Measurements from ENCODE around the gene POLR2B. TPM values are rescaled to one million over a fixed set of nuclear protein-coding genes. Genes with fewer than 3 reads are reported as not detected.

Gene POLR2B
- total RNA-seq, 1 donor from 2014 or later, result 23.4 TPM

DNA sequence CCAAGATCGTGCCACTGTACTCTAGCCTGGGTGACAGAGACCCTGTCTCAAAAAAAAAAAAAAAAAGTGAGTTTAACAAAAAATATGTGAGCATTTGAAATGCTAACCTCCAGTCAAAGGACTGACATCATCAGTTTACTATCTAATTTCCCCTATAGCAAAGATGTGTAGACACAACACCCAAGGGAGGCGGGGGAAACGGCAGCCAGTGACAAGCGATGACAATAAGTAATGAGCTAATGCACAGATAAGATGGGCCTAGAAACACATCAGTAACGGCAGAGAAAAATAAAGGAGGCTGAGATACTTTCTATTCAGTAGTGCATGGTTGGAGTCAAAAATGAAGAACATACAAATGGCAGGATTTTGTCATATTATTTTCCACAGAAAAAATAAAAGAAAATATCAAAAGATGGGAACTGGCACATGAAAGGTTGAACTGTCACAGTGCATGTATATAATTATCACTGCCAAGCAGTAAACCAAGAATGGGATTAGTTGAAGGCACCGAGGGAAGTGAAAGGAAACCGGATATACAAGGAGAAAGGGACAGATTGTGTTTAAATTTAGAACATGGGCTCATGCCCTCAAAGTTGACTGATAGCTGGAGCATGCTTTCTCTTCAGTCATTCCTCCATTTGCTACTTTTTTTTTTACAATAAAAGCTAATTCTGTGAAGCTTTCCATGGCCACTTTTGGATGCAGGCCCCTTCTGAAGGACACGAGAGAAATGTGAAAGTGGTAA, 89.7 kb downstream of the POLR2B start:
- H3K4me3 ChIP-seq, result no peak overlapping the region
- TF ChIP-seq, protein P1, sequence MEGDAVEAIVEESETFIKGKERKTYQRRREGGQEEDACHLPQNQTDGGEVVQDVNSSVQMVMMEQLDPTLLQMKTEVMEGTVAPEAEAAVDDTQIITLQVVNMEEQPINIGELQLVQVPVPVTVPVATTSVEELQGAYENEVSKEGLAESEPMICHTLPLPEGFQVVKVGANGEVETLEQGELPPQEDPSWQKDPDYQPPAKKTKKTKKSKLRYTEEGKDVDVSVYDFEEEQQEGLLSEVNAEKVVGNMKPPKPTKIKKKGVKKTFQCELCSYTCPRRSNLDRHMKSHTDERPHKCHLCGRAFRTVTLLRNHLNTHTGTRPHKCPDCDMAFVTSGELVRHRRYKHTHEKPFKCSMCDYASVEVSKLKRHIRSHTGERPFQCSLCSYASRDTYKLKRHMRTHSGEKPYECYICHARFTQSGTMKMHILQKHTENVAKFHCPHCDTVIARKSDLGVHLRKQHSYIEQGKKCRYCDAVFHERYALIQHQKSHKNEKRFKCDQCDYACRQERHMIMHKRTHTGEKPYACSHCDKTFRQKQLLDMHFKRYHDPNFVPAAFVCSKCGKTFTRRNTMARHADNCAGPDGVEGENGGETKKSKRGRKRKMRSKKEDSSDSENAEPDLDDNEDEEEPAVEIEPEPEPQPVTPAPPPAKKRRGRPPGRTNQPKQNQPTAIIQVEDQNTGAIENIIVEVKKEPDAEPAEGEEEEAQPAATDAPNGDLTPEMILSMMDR (IDR thresholded peaks at IDR 0.05), result no peak
- DNase-seq (ENCODE audit: low spot score in 2 of 2), result no peak
- H3K36me3 ChIP-seq, result peaks cover 0 to 6% of the 10 kb centered on the region in 2 donors
- peak overlapping the region; percentile 90 to 93 for H3K27ac ChIP-seq
- H3K9me3 ChIP-seq, result no peaks in the 10 kb centered on the region
- intact Hi-C loops (cut with DNase I), result no loop called here
- peaks cover 10 to 71% of the 10 kb centered on the region in 2 donors for H3K4me1 ChIP-seq
- H3K27me3 ChIP-seq, result no peaks in the 10 kb centered on the region

DNA sequence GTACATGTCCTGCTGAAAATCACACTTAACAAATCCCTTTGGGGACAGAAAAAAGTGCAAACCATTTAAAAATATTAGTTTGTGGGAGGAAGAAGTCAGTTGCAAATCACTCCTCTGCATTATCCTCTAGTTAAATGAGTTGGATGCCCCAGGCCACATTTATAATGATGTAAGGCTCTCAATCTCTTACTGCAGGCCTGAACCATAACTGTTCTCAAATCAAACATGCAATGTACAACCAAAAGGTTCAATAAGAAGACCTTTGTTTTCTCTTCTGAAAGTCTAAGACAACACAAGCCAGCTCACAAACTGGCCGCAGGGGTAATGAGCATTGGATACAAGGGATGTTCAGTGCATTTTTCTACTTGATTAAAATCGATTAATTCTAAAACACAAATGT, 91.8 kb downstream of the POLR2B start:
- TF ChIP-seq, protein P1 (IDR thresholded peaks at IDR 0.05), result no peak
- no peak for DNase-seq (ENCODE audit: low spot score in 2 of 2)
- Histone ChIP-seq H3K36me3 (peaks cover 0 to 6% of the 10 kb centered on the region in 2 donors), H3K4me3 (no peak overlapping the region), H3K27ac (peak overlapping the region; percentile 90 to 93), H3K9me3 (no peaks in the 10 kb centered on the region), H3K4me1 (peaks cover 9 to 69% of the 10 kb centered on the region in 2 donors), H3K27me3 (no peaks in the 10 kb centered on the region)
- intact Hi-C loops (cut with DNase I), result no loop called here

GRCh38 chr4:57071326-57071725, 92.6 kb downstream of the POLR2B start:
- TF ChIP-seq, protein P1 (IDR thresholded peaks at IDR 0.05), result no peak
- Histone ChIP-seq H3K4me1 (peaks cover 18 to 63% of the 10 kb centered on the region in 2 donors), H3K36me3 (peaks cover under 1 to 11% of the 10 kb centered on the region in 2 donors), H3K9me3 (no peaks in the 10 kb centered on the region), H3K27ac (peak overlapping the region; percentile 59 to 80), H3K27me3 (no peaks in the 10 kb centered on the region), H3K4me3 (no peak overlapping the region)
- intact Hi-C loops (cut with DNase I), result no loop called here
- peak in 1 of 2 donors; percentile 75 for DNase-seq (ENCODE audit: low spot score in 2 of 2)

DNA sequence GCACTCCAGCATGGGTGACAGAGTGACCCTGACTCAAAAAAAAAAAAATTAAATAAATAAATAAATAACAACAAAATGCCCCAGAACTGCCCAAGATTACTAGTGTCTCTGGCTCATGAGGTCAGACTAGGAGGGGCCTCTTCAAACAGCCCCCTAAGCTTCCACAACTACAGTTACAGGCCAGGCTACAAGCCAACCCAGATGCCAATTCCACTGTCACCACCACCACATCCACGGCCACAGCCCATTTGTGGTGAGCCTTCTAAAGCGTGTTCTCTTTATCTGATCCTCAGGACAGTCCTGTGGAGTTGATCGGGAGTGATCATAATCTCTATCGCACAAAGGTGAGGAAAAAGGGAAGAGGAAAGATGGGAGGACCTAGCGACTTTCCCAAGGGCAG, 94.9 kb downstream of the POLR2B start:
- TF ChIP-seq, protein P1 (IDR thresholded peaks at IDR 0.05), result no peak
- DNase-seq (ENCODE audit: low spot score in 2 of 2), result no peak
- no peaks in the 10 kb centered on the region for H3K9me3 ChIP-seq
- H3K27ac ChIP-seq, result peak overlapping the region; percentile 59 to 80
- intact Hi-C loops (cut with DNase I), result no loop called here
- H3K4me1 ChIP-seq, result peaks cover 20 to 65% of the 10 kb centered on the region in 2 donors
- H3K36me3 ChIP-seq, result peaks cover 3 to 13% of the 10 kb centered on the region in 2 donors
- H3K4me3 ChIP-seq, result no peak overlapping the region
- no peaks in the 10 kb centered on the region for H3K27me3 ChIP-seq

- intact Hi-C loops (cut with DNase I), result no loop called here
- no peak for DNase-seq (ENCODE audit: low spot score in 2 of 2)
- Histone ChIP-seq H3K4me3 (no peak overlapping the region), H3K36me3 (peaks cover 3 to 13% of the 10 kb centered on the region in 2 donors), H3K27me3 (no peaks in the 10 kb centered on the region), H3K27ac (peak overlapping the region; percentile 59 to 80), H3K9me3 (no peaks in the 10 kb centered on the region), H3K4me1 (peaks cover 21 to 67% of the 10 kb centered on the region in 2 donors)
- TF ChIP-seq, protein P1 (IDR thresholded peaks at IDR 0.05), result no peak
Observed at GRCh38 chr4:57074744-57075143, 96.0 kb downstream of the POLR2B start.
